ENCODE results near the gene RNF212. TPM values are rescaled to one million over a fixed set of nuclear protein-coding genes. Genes with fewer than 3 reads are reported as not detected.

RNF212 gene
- total and polyA plus RNA-seq, 2 experiments from 2014 or later: 17.0 to 20.6 TPM

GRCh38 chr4:1098311-1098925, 14.9 kb downstream of the RNF212 start:
- Histone ChIP-seq H3K9me2 (ENCODE audit: insufficient read depth) (no peaks in the 10 kb centered on the region), H2AFZ (no peak overlapping the region), H3F3A (replicated peaks; ENCODE audit: low read depth) (no peaks in the 10 kb centered on the region), H3K4me1 (ENCODE audit: insufficient read depth) (no peaks in the 10 kb centered on the region), H3K36me3 (ENCODE audit: insufficient read depth) (no peaks in the 10 kb centered on the region), H3K27me3 (ENCODE audit: insufficient read depth) (no peaks in the 10 kb centered on the region), H3K4me3 (no peak overlapping the region), H4K20me1 (replicated peaks; ENCODE audit: insufficient read depth) (no peaks in the 10 kb centered on the region), H3K27ac (ENCODE audit: low read depth) (no peak overlapping the region), H3K4me2 (no peak overlapping the region), H3K79me2 (replicated peaks; ENCODE audit: insufficient read depth) (no peaks in the 10 kb centered on the region)
- no peak for TF ChIP-seq ZNF331 (CRISPR knock-in tag; IDR thresholded peaks at IDR 0.05; ENCODE audit: low read depth)
- TF ChIP-seq EZH2phosphoT487 (IDR thresholded peaks at IDR 0.05; ENCODE audit: unreplicated experiment): no peak
- no peak for TF ChIP-seq JUNB (IDR thresholded peaks at IDR 0.05; ENCODE audit: unreplicated experiment)
- no peak for TF ChIP-seq POLR2AphosphoS5 (IDR thresholded peaks at IDR 0.05; ENCODE audit: low read depth)
- TF ChIP-seq ZNF462 (CRISPR knock-in tag; IDR thresholded peaks at IDR 0.05): no peak
- no peak for TF ChIP-seq CREB1 (CRISPR knock-in tag; IDR thresholded peaks at IDR 0.05; ENCODE audit: low read depth)
- H3K9me3 Mint-ChIP-seq: no peaks in the 10 kb centered on the region; the same call in 2 of the 3 replicates
- peaks cover 3% of the 10 kb centered on the region for H3K27me3 Mint-ChIP-seq (ENCODE audit: insufficient read depth, low read depth, poor library complexity)
- no peaks in the 10 kb centered on the region; the same call in 2 of the 3 replicates for H3K36me3 Mint-ChIP-seq (ENCODE audit: low read depth)
- no peak overlapping the region for H3K4me3 Mint-ChIP-seq
- H3K4me1 Mint-ChIP-seq: no peaks in the 10 kb centered on the region
- no peak overlapping the region for H3K27ac Mint-ChIP-seq
- DNase-seq (ENCODE audit: low spot score) (no peak), ATAC-seq (no peak)

GRCh38 chr4:1097553-1097952, 15.8 kb downstream of the RNF212 start:
- H3K4me3 ChIP-seq: no peak overlapping the region
- Mint-ChIP-seq H3K27me3 (ENCODE audit: insufficient read depth, low read depth, poor library complexity) (peaks cover 3% of the 10 kb centered on the region), H3K36me3 (ENCODE audit: low read depth) (no peaks in the 10 kb centered on the region; the same call in 2 of the 3 replicates)
- no peak for TF ChIP-seq ZNF462 (CRISPR knock-in tag; IDR thresholded peaks at IDR 0.05)

More at GRCh38 chr4:1097553-1097952, 15.8 kb downstream of the RNF212 start:
- H3K79me2 ChIP-seq (replicated peaks; ENCODE audit: insufficient read depth): no peaks in the 10 kb centered on the region
- ATAC-seq (no peak), DNase-seq (ENCODE audit: low spot score) (no peak)
- no peaks in the 10 kb centered on the region for H4K20me1 ChIP-seq (replicated peaks; ENCODE audit: insufficient read depth)
- no peaks in the 10 kb centered on the region for H3K4me1 ChIP-seq (ENCODE audit: insufficient read depth)
- Mint-ChIP-seq H3K4me1 (peaks cover 5% of the 10 kb centered on the region; the same call in 2 of the 3 replicates), H3K27ac (no peak overlapping the region), H3K9me3 (no peaks in the 10 kb centered on the region; the same call in 2 of the 3 replicates), H3K4me3 (no peak overlapping the region)
- no peaks in the 10 kb centered on the region for H3F3A ChIP-seq (replicated peaks; ENCODE audit: low read depth)
- H3K9me2 ChIP-seq (ENCODE audit: insufficient read depth): no peaks in the 10 kb centered on the region
- H3K27me3 ChIP-seq (ENCODE audit: insufficient read depth): no peaks in the 10 kb centered on the region
- no peak overlapping the region for H3K4me2 ChIP-seq
- H2AFZ ChIP-seq: no peak overlapping the region
- H3K36me3 ChIP-seq (ENCODE audit: insufficient read depth): no peaks in the 10 kb centered on the region
- no peak overlapping the region for H3K27ac ChIP-seq (ENCODE audit: low read depth)

Data from GM23338 (cell line).